D721Med (cell line): ENCODE data around the gene SYK.

Source experiments
- DNase-seq: peaks from one replicate; pipeline ENCODE4 v3.0.0; 2011; ENCODE audit warnings: low spot score; ENCODE audit not compliant: insufficient read length
- FAIRE-seq: peaks from 2 replicates; lab custom pipeline; 2011; peaks lifted over from hg19 to GRCh38; lab: Jason Lieb, UNC
- TF ChIP-seq, protein P1 (sequence below): IDR thresholded peaks from 2 replicates; pipeline ENCODE4 v1.5.1; 2012; ENCODE audit warnings: mild to moderate bottlenecking, control low read depth; ENCODE audit not compliant: insufficient read depth; ENCODE audit errors: missing control alignments

The SYK gene

DNA sequence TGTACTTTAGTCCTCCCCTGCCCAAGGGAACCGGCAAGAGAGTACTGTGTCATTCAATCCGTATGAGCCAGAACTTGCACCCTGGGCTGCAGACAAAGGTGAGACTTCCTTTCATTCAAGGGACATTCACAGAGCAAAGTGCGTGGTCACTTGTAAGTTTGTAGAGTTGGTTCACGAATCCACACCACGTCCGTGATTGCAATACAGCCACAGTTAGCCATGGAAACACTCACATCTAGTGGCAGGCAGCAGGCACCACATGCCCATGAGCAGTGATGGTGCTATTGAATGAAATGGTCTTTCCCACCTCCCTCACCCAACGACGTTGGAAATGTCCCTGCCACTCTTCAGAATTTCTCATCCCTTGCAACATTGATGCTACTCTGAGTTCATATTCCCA, 72.6 kb downstream of the SYK start:
- TF ChIP-seq, protein P1, sequence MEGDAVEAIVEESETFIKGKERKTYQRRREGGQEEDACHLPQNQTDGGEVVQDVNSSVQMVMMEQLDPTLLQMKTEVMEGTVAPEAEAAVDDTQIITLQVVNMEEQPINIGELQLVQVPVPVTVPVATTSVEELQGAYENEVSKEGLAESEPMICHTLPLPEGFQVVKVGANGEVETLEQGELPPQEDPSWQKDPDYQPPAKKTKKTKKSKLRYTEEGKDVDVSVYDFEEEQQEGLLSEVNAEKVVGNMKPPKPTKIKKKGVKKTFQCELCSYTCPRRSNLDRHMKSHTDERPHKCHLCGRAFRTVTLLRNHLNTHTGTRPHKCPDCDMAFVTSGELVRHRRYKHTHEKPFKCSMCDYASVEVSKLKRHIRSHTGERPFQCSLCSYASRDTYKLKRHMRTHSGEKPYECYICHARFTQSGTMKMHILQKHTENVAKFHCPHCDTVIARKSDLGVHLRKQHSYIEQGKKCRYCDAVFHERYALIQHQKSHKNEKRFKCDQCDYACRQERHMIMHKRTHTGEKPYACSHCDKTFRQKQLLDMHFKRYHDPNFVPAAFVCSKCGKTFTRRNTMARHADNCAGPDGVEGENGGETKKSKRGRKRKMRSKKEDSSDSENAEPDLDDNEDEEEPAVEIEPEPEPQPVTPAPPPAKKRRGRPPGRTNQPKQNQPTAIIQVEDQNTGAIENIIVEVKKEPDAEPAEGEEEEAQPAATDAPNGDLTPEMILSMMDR = no peak
- FAIRE-seq = no peak
- DNase-seq = no peak

DNA sequence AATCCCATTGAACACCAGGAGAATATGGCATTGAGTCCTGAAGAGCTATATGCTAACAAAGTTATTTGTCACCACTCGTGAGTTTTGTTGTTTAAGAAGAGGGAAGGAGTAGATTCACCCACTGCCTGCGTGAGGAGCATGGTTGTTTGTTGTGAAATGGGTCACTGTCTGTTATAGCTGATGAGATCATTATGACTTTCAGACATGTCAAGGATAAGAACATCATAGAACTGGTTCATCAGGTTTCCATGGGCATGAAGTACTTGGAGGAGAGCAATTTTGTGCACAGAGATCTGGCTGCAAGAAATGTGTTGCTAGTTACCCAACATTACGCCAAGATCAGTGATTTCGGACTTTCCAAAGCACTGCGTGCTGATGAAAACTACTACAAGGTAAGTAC, 76.9 kb downstream of the SYK start:
- FAIRE-seq = no peak
- no peak for DNase-seq
- TF ChIP-seq, protein P1 = no peak

DNA sequence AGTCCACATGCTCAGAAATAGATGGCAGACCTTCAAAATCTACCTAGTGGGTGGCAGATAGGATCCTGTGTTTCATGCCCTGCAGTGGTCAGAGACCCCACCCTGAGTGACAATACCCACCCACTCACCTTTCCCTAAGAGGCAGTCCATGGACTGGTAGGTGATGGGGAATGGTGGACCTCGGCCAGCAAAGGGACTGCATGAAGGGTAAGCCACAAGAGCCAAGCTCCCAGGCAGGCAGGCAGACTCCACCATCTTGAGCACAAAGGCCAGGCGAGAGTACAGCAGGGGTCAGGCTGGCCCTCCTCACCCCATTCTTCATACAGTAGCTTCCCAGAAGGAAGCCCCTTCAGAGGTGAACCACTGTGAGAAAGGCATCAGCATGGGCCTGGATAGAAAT, 78.4 kb downstream of the SYK start:
- TF ChIP-seq, protein P1 = no peak
- FAIRE-seq = no peak
- DNase-seq = no peak

DNA sequence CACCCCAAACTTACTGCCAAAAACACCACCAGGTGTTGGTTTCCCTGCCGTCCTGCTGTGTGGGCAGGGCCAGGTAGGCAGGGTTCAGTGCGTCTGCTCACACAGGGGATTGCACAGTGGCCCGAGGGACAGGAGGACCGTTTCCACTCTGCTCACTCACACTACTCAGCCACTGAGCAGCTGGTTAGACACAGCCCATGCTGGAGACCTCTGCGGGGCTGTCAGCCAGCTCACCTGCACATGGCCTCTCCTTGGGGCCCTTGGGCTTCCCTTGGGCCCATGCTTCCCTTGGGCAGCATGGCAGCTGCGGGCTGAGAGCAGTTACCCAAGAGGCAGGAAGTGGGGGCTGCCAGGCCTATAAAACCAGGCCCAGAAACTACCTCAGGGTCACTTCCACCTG, 79.0 kb downstream of the SYK start:
- TF ChIP-seq, protein P1 = no peak
- FAIRE-seq = no peak
- no peak for DNase-seq

DNA sequence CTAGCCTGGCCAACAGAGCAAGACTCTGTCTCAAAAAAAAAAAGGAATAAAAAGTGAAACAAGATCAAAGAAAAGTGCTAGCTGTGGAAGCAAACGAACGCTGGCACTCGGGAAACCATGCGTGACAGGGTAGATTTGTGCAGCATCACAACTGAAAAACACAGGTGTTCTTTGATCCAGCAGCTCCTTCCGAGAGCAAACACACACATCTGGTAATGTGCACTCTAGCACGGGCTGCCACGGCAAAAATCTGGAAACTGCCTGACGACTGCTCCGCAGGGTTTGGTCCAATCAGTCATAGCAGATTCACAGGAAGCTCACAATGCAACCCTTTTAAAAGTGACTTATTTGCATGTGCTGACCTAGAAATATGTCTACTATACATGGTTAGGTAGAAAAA, 80.0 kb downstream of the SYK start:
- DNase-seq = no peak
- FAIRE-seq = no peak
- TF ChIP-seq, protein P1 = no peak

DNA sequence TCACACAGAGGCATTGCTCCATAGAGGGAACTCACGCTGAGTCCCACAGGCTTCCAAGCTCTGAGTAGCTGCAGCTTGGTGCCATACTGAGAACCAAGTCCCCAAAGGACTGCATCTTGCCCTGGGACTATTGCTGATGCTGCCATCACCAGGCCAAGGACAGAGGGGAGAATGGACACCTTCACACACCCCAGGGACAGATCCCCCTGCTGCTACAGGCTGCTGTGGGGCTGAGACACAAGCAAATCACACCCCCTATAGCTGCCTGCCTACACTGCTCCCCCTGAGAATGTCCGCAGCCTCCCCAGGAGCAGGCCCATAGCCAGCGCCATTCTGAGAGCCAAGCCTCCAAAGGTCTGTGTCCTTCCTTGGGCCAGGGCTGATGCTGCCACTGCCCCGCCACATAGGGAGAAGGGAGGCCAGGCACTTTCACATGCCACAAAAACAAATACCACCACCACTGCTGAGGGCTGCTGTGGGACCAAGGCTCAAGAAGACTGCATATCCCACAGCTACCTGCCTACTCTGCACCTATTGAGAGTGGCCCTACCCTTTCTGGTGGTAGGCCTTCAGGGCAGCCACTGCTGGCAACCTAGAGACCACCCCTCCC, 81.5 kb downstream of the SYK start:
- no peak for DNase-seq
- FAIRE-seq = no peak
- TF ChIP-seq, protein P1 = no peak

DNA sequence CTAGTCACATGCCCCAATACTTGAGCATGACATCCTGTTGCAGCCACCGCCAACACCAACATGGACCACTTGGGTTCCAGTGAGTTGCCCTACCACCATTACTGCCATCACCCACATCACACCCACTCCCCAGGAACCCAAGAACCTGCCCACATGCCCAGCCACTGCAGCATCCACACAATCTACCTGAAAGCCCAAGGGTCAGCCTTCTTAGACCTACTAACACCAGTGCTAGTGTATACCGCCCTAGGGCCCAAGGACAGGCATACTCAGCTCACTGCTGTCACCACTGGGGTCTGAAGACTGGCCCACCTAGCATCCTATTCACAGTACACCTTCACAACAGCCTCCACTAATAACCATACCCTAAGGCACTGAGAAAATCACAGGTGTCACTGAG, 82.0 kb downstream of the SYK start:
- TF ChIP-seq, protein P1 = no peak
- FAIRE-seq = no peak

More for the DNA sequence above, 82.0 kb downstream of the SYK start:
- DNase-seq = no peak
